Activated CD8-positive, alpha-beta T cell treated with anti-CD3 and anti-CD28 coated beads, Interleukin-2, amount 10 ng/mL, durations not matched to agents 7 days and 5 days (primary cell): ENCODE results near the gene JPH3. TPM values are rescaled to one million over a fixed set of nuclear protein-coding genes. Genes with fewer than 3 reads are reported as not detected.
"Not testable (repeated sequence)": the region's sequence is repeated elsewhere in the genome, so short reads cannot be mapped to it uniquely, and the experiment has no call there.

ENCODE experiments used
- ATAC-seq: fragments of 150-1000 bp; cut with Tn5 transposase; one replicate; pipeline ENCODE4 v1.10.0; 2021; ENCODE audit warnings: moderate library complexity
- CTCF ChIA-PET: fragments of 350-600 bp; sonication (Branson Sonifier 250); formaldehyde crosslinking; loops from one replicate; lab custom pipeline; 2021; ENCODE audit warnings: antibody characterized with exemption; lab: Charles Lee
- POLR2A ChIA-PET: fragments of 350-600 bp; sonication (Branson Sonifier 250); formaldehyde crosslinking; loops from one replicate; lab custom pipeline; 2021; ENCODE audit warnings: antibody characterized with exemption; lab: Charles Lee
- DNase-seq: peaks from one replicate; pipeline ENCODE4 v3.0.0-alpha.2; 2020
- H3K27ac Mint-ChIP-seq: one replicate; pipeline ENCODE4 v1.8.0; 2021; ENCODE audit warnings: mild to moderate bottlenecking, mixed read lengths
- H3K27me3 Mint-ChIP-seq: one replicate; pipeline ENCODE4 v1.8.0; 2021; ENCODE audit warnings: low read depth, mixed read lengths
- H3K36me3 Mint-ChIP-seq: one replicate; pipeline ENCODE4 v1.8.0; 2021; ENCODE audit warnings: low read depth, mixed read lengths
- H3K4me1 Mint-ChIP-seq: one replicate; pipeline ENCODE4 v1.8.0; 2021; ENCODE audit warnings: low read depth, mixed read lengths
- H3K4me3 Mint-ChIP-seq: one replicate; pipeline ENCODE4 v1.8.0; 2021; ENCODE audit warnings: mild to moderate bottlenecking, mixed read lengths
- H3K9me3 Mint-ChIP-seq: one replicate; pipeline ENCODE4 v1.8.0; 2022; ENCODE audit warnings: mixed read lengths; ENCODE audit not compliant: insufficient read depth
- total RNA-seq, 2 experiments: library from RNA; stranded (reverse); gene quantifications; one replicate each; pipeline ENCODE4 v1.2.3, GENCODE V29; 2021

JPH3 gene
- total RNA-seq, 2 experiments from 2014 or later, result not detected

GRCh38 chr16:87718831-87719230 is 116.5 kb downstream of the JPH3 start:
- DNase-seq, H3K4me3 Mint-ChIP-seq, H3K27ac Mint-ChIP-seq, ATAC-seq, H3K27me3 Mint-ChIP-seq, H3K9me3 Mint-ChIP-seq, POLR2A ChIA-PET, CTCF ChIA-PET: not testable (repeated sequence)
- Mint-ChIP-seq H3K36me3 (peaks cover 57% of the 10 kb centered on the region), H3K4me1 (peaks cover 18% of the 10 kb centered on the region)

GRCh38 chr16:87720446-87720845 is 118.1 kb downstream of the JPH3 start:
- peaks cover 10% of the 10 kb centered on the region for H3K4me1 Mint-ChIP-seq
- DNase-seq (no peak), ATAC-seq (no peak)
- no peak overlapping the region for H3K27ac Mint-ChIP-seq
- H3K4me3 Mint-ChIP-seq, result no peak overlapping the region
- no peaks in the 10 kb centered on the region for H3K27me3 Mint-ChIP-seq
- ChIA-PET CTCF (no interaction called here), POLR2A (no interaction called here)
- no peaks in the 10 kb centered on the region for H3K9me3 Mint-ChIP-seq
- H3K36me3 Mint-ChIP-seq, result peaks cover 57% of the 10 kb centered on the region

- H3K36me3 Mint-ChIP-seq, result peaks cover 55% of the 10 kb centered on the region
- H3K27me3 Mint-ChIP-seq, result no peaks in the 10 kb centered on the region
- no peaks in the 10 kb centered on the region for H3K9me3 Mint-ChIP-seq
- DNase-seq, result no peak
- POLR2A ChIA-PET, result no interaction called here
- H3K4me3 Mint-ChIP-seq, result no peak overlapping the region
- ATAC-seq, result no peak
- H3K27ac Mint-ChIP-seq, result peak overlapping the region; percentile 58
- peaks cover 10% of the 10 kb centered on the region for H3K4me1 Mint-ChIP-seq
- CTCF ChIA-PET, result no interaction called here
These were observed 119.6 kb downstream of the JPH3 start for GRCh38 chr16:87721622-87722585.

GRCh38 chr16:87722590-87723225 is 120.4 kb downstream of the JPH3 start:
- POLR2A ChIA-PET, result interaction anchor here (0.5 kb wide), 1 partner anchor 145 kb away, joined by 3 read pairs; no protein-coding TSS in a partner anchor
- no peak overlapping the region for H3K4me3 Mint-ChIP-seq
- peaks cover 9% of the 10 kb centered on the region for H3K4me1 Mint-ChIP-seq
- CTCF ChIA-PET, result interaction anchor here (1.0 kb wide), 1 partner anchor 86 kb away, joined by 3 read pairs; no protein-coding TSS in a partner anchor
- H3K27ac Mint-ChIP-seq, result peak overlapping the region; percentile 58
- DNase-seq (no peak), ATAC-seq (no peak)
- H3K27me3 Mint-ChIP-seq, result no peaks in the 10 kb centered on the region
- no peaks in the 10 kb centered on the region for H3K9me3 Mint-ChIP-seq
- H3K36me3 Mint-ChIP-seq, result peaks cover 58% of the 10 kb centered on the region

- CTCF ChIA-PET, result interaction anchor here (1.0 kb wide), 1 partner anchor 87 kb away, joined by 3 read pairs; no protein-coding TSS in a partner anchor
- no peak for ATAC-seq
These were observed 120.9 kb downstream of the JPH3 start for GRCh38 chr16:87723226-87723623.

GRCh38 chr16:87724490-87725291 is 122.4 kb downstream of the JPH3 start:
- H3K9me3 Mint-ChIP-seq, result no peaks in the 10 kb centered on the region
- H3K27me3 Mint-ChIP-seq, result no peaks in the 10 kb centered on the region
- peaks cover 5% of the 10 kb centered on the region for H3K4me1 Mint-ChIP-seq
- peaks cover 55% of the 10 kb centered on the region for H3K36me3 Mint-ChIP-seq
- H3K27ac Mint-ChIP-seq, result no peak overlapping the region
- ATAC-seq (no peak), DNase-seq (no peak)
- H3K4me3 Mint-ChIP-seq, result no peak overlapping the region
- CTCF ChIA-PET, result interaction anchor here (0.8 kb wide), 1 partner anchor 45 kb away, joined by 3 read pairs; no protein-coding TSS in a partner anchor
- POLR2A ChIA-PET, result interaction anchor here (0.9 to 1.2 kb wide), 2 partner anchors 9 to 41 kb away, joined by 3 to 5 read pairs; partner anchors contain the start of gene KLHDC4

More at GRCh38 chr16:87723226-87723623, 120.9 kb downstream of the JPH3 start:
- POLR2A ChIA-PET, result interaction anchor here (0.5 kb wide), 1 partner anchor 145 kb away, joined by 3 read pairs; no protein-coding TSS in a partner anchor
- Mint-ChIP-seq H3K4me3 (no peak overlapping the region), H3K27ac (peak overlapping the region; percentile 40), H3K27me3 (no peaks in the 10 kb centered on the region), H3K36me3 (peaks cover 55% of the 10 kb centered on the region), H3K9me3 (no peaks in the 10 kb centered on the region), H3K4me1 (peaks cover 6% of the 10 kb centered on the region)
- DNase-seq, result no peak

- ATAC-seq (no peak), DNase-seq (no peak)
- Mint-ChIP-seq H3K4me1 (peaks cover 5% of the 10 kb centered on the region), H3K9me3 (no peaks in the 10 kb centered on the region), H3K36me3 (peaks cover 56% of the 10 kb centered on the region), H3K27ac (no peak overlapping the region), H3K27me3 (no peaks in the 10 kb centered on the region), H3K4me3 (no peak overlapping the region)
- ChIA-PET CTCF (no interaction called here), POLR2A (no interaction called here)
These were observed 123.4 kb downstream of the JPH3 start for GRCh38 chr16:87725596-87726235.

- peaks cover 61% of the 10 kb centered on the region for H3K36me3 Mint-ChIP-seq
- CTCF ChIA-PET, H3K9me3 Mint-ChIP-seq: not testable (repeated sequence)
These were observed 124.3 kb downstream of the JPH3 start for GRCh38 chr16:87726577-87726976.

GRCh38 chr16:87727346-87727745 is 125.0 kb downstream of the JPH3 start:
- peaks cover 56% of the 10 kb centered on the region for H3K36me3 Mint-ChIP-seq
- ATAC-seq (no peak), DNase-seq (no peak)
- ChIA-PET CTCF (no interaction called here), POLR2A (no interaction called here)
- no peak overlapping the region for H3K27ac Mint-ChIP-seq
- no peaks in the 10 kb centered on the region for H3K27me3 Mint-ChIP-seq
- H3K4me3 Mint-ChIP-seq, result no peak overlapping the region
- peaks cover 5% of the 10 kb centered on the region for H3K4me1 Mint-ChIP-seq
- H3K9me3 Mint-ChIP-seq, result no peaks in the 10 kb centered on the region

More at GRCh38 chr16:87726577-87726976, 124.3 kb downstream of the JPH3 start:
- H3K4me3 Mint-ChIP-seq, H3K27me3 Mint-ChIP-seq, DNase-seq, H3K4me1 Mint-ChIP-seq, ATAC-seq, POLR2A ChIA-PET, H3K27ac Mint-ChIP-seq: not testable (repeated sequence)

GRCh38 chr16:87728026-87728425 is 125.7 kb downstream of the JPH3 start:
- CTCF ChIA-PET, result no interaction called here
- H3K4me1 Mint-ChIP-seq, result peaks cover 6% of the 10 kb centered on the region
- peaks cover 55% of the 10 kb centered on the region for H3K36me3 Mint-ChIP-seq
- ATAC-seq (no peak), DNase-seq (no peak)
- POLR2A ChIA-PET, result no interaction called here
- H3K27me3 Mint-ChIP-seq, result no peaks in the 10 kb centered on the region
- no peak overlapping the region for H3K4me3 Mint-ChIP-seq
- H3K9me3 Mint-ChIP-seq, result no peaks in the 10 kb centered on the region
- no peak overlapping the region for H3K27ac Mint-ChIP-seq
